HepG2 (cell line): Measurements from ENCODE around the gene PRDX6.

Experiments used
- CTCF ChIP-seq: sonication (generic); formaldehyde crosslinking; IDR thresholded peaks from 2 replicates; pipeline ENCODE4 v1.5.0; 2020; ENCODE audit warnings: mild to moderate bottlenecking, missing genetic modification reagents, moderate library complexity
- ELF1 ChIP-seq: sonication (generic); formaldehyde crosslinking; IDR thresholded peaks from 2 replicates; pipeline ENCODE4 v1.4.0; 2020; ENCODE audit warnings: missing genetic modification reagents
- GMEB2 ChIP-seq: IDR thresholded peaks from 2 replicates; pipeline ENCODE4 v1.6.1; 2016; ENCODE audit warnings: missing biosample characterization, missing genetic modification reagents, low read depth
- GPBP1L1 ChIP-seq: sonication (generic); formaldehyde crosslinking; IDR thresholded peaks from 2 replicates; pipeline ENCODE4 v1.5.0; 2020; ENCODE audit warnings: mild to moderate bottlenecking, missing genetic modification reagents
- HDAC1 ChIP-seq: sonication (generic); formaldehyde crosslinking; IDR thresholded peaks from 2 replicates; pipeline ENCODE4 v1.5.1; 2020; ENCODE audit warnings: mild to moderate bottlenecking, missing genetic modification reagents
- POLR2AphosphoS2 ChIP-seq: IDR thresholded peaks from 2 replicates; pipeline ENCODE4 v1.6.1; 2011; ENCODE audit warnings: low read depth, low read length, improper control_type of control experiment
- REST ChIP-seq, 2 experiments: IDR thresholded peaks; 2 replicates each; pipeline ENCODE4 v1.6.1; 2011 to 2012; ENCODE audit warnings: low read length in 2 of 2, borderline replicate concordance in 1 of 2, low read depth in 1 of 2, mild to moderate bottlenecking in 1 of 2, moderate library complexity in 1 of 2
- SP4 ChIP-seq: sonication (generic); formaldehyde crosslinking; IDR thresholded peaks from 2 replicates; pipeline ENCODE4 v1.8.1; 2023; ENCODE audit warnings: mild to moderate bottlenecking, missing genetic modification reagents
- ZBTB1 ChIP-seq: sonication (generic); formaldehyde crosslinking; IDR thresholded peaks from 2 replicates; pipeline ENCODE4 v1.4.0; 2020; ENCODE audit warnings: missing genetic modification reagents, borderline replicate concordance

- TF ChIP-seq CTCF (CRISPR knock-in tag) (no peak), GMEB2 (CRISPR knock-in tag) (no peak), HDAC1 (CRISPR knock-in tag) (no peak), GPBP1L1 (no peak), SP4 (CRISPR knock-in tag) (no peak), ELF1 (CRISPR knock-in tag) (no peak), POLR2AphosphoS2 (no peak), REST (IDR thresholded peaks at IDR 0.05; ENCODE audit: borderline replicate concordance in 1 of 2, low read depth in 1 of 2, low read length in 2 of 2) (no peak), ZBTB1 (CRISPR knock-in tag) (no peak)
Observed at GRCh38 chr1:173451981-173452380, 25.2 kb upstream of the PRDX6 start.
